Upper lobe of right lung (tissue), 1 donor: ENCODE results near the gene LMO4. TPM values are rescaled to one million over a fixed set of nuclear protein-coding genes. Genes with fewer than 3 reads are reported as not detected.

Experiments used
- ATAC-seq: fragments of 200-7000 bp; cut with Tn5 transposase; one replicate; pipeline ENCODE4 v1.9.1; 2020; ENCODE audit warnings: mild to moderate bottlenecking, moderate library complexity
- DNase-seq: peaks from one replicate; pipeline ENCODE4 v3.0.0-alpha.2; 2020
- H3K27ac ChIP-seq: fragments of 200-600 bp; one replicate; pipeline ENCODE4 v1.8.0; 2022
- H3K27me3 ChIP-seq: fragments of 200-600 bp; one replicate; pipeline ENCODE4 v1.8.0; 2022; ENCODE audit warnings: mild to moderate bottlenecking
- H3K36me3 ChIP-seq: fragments of 200-600 bp; one replicate; pipeline ENCODE4 v1.8.0; 2022
- H3K4me1 ChIP-seq: fragments of 200-600 bp; one replicate; pipeline ENCODE4 v1.8.0; 2022
- H3K4me3 ChIP-seq: fragments of 200-600 bp; one replicate; pipeline ENCODE4 v1.8.0; 2022; ENCODE audit warnings: mild to moderate bottlenecking
- H3K9me3 ChIP-seq: fragments of 200-600 bp; one replicate; pipeline ENCODE4 v1.8.0; 2022
- intact Hi-C: fragments of 100-400 bp; cut with DNase I; formaldehyde crosslinking; loops from one replicate; pipeline ENCODE4 v1.11.0; 2022
- total RNA-seq: library from RNA; stranded (reverse); fragmentation: NEBNext Ultra II Directional; extraction: Animal tissue kit (Norgen Biotek cat#: 25700); gene quantifications from one replicate; pipeline ENCODE4 v1.2.1, GENCODE V29; 2021
- TF ChIP-seq, protein P1 (sequence below): fragments of 200-600 bp; IDR thresholded peaks from one replicate; pipeline ENCODE4 v1.8.0; 2022; ENCODE audit warnings: antibody characterized with exemption
- donor health status: DM: no; HTN: yes; CAD: no; lungs with severe emphysema.

LMO4 gene
- total RNA-seq, 1 donor from 2014 or later: 46.5 TPM

DNA sequence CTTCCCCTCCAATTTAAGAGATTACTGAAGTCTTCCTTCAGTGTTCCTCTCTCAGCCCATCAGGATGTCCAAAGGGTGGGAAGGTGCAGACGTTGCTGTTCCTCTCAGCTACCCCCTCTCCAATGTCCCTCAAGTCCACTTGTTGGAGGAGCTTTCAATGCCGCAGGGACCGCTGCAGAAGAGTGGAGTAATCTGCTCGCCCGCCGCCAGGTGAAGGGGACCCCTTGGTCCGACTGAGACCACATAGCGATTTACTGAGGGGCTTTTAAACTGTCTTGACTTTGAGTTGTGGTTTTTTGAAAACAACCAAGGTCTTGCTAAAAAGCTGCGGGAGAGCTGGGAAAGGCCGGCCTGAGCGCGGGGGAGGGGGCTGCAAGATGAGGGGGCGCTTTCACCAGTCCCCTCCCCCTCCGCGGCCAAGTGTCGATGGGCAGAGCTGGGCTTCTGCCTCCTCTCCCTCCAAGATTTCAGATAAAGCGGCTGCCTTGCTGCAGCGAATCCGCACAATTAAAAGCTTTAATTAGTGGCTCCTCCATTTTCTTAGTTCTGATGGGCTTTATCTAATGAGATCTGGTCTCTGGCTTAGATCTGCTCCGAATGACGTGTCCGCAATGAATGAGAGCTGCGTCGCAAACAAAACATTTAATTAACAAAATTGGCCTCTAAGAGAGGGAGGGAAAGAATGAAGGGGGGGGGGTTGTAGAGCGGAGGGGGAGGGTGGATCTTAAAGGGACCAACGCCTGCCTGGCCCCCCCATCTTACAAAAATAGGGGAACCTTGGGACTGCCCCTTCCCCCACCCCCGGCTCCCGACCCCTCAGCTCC is 5.9 kb downstream of the LMO4 start:
- DNase-seq (peak; percentile 65), ATAC-seq (no peak)
- TF ChIP-seq, protein P1, sequence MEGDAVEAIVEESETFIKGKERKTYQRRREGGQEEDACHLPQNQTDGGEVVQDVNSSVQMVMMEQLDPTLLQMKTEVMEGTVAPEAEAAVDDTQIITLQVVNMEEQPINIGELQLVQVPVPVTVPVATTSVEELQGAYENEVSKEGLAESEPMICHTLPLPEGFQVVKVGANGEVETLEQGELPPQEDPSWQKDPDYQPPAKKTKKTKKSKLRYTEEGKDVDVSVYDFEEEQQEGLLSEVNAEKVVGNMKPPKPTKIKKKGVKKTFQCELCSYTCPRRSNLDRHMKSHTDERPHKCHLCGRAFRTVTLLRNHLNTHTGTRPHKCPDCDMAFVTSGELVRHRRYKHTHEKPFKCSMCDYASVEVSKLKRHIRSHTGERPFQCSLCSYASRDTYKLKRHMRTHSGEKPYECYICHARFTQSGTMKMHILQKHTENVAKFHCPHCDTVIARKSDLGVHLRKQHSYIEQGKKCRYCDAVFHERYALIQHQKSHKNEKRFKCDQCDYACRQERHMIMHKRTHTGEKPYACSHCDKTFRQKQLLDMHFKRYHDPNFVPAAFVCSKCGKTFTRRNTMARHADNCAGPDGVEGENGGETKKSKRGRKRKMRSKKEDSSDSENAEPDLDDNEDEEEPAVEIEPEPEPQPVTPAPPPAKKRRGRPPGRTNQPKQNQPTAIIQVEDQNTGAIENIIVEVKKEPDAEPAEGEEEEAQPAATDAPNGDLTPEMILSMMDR: no peak
- no peaks in the 10 kb centered on the region for H3K27me3 ChIP-seq
- intact Hi-C loops: no loop called here
- H3K4me3 ChIP-seq: peak overlapping the region; percentile 77
- peaks cover 37% of the 10 kb centered on the region for H3K4me1 ChIP-seq
- peaks cover 5% of the 10 kb centered on the region for H3K36me3 ChIP-seq
- H3K9me3 ChIP-seq: no peaks in the 10 kb centered on the region
- peak overlapping the region; percentile 82 for H3K27ac ChIP-seq

DNA sequence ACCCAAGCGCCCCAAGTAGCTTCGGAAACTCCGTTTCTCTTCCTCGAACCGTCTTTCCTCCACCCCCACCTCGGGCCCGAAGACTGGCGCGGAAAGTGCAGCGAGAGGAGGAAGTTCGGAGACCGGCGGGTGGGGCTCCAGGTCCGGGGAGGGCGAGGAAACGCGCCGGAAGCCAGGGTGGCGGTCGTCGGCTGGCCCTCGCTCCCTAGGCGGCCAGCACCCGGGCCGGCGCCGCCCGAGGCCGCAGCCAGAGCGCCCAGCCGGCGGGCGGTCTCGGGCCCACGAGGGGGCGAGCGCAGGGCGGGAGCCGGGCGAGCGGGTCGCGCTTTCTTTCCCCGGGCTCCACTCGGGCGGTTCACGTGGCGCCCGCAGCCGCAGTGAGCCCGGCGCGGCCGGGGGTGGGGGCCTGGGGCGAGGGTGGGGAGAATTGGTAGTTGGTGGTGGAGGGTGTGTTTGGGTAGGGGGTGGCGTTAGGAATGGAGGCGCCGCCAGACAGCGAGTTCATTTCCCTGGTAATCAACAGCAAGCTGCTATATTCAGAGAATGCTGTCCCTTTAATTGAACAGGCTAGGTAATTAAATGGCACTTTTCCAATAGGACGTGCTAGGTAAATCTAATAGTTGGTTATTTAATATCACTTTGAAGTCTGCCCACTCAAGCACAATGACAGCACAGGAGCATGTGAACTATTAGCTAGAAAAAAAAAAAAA is 6.7 kb downstream of the LMO4 start:
- Histone ChIP-seq H3K27ac (peak overlapping the region; percentile 82), H3K4me1 (peaks cover 37% of the 10 kb centered on the region), H3K4me3 (peak overlapping the region; percentile 77), H3K9me3 (no peaks in the 10 kb centered on the region), H3K27me3 (no peaks in the 10 kb centered on the region), H3K36me3 (peaks cover 12% of the 10 kb centered on the region)
- ATAC-seq (peak; percentile 81), DNase-seq (peak; percentile 91)
- TF ChIP-seq, protein P1: peak; percentile 22
- intact Hi-C loops: no loop called here

DNA sequence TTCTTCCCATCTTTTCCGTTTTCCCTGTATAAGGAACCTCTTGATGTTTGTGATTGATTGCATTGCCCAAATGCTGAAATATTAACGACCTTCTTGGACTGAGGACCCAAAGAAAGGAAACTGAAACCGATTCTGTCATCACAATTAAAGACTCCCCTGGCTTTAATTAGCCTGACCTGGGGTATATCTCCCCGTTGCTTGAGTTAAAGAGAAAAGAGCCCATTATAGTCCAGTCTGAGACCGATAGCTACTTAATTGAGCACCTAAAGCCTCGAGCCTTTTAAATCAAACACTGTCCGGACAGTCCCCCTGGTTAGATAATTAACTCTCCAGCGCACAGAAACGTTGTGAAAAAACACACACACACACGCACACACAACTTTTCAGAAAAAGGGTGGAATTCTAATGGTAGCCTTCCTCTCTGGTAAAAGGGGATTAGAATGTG is 8.0 kb downstream of the LMO4 start:
- no peak for ATAC-seq
- TF ChIP-seq, protein P1: no peak
- no peaks in the 10 kb centered on the region for H3K9me3 ChIP-seq
- peaks cover 37% of the 10 kb centered on the region for H3K4me1 ChIP-seq
- peak overlapping the region; percentile 77 for H3K4me3 ChIP-seq
- DNase-seq: no peak
- H3K36me3 ChIP-seq: peaks cover 26% of the 10 kb centered on the region
- intact Hi-C loops: no loop called here
- peak overlapping the region; percentile 25 for H3K27ac ChIP-seq
- no peaks in the 10 kb centered on the region for H3K27me3 ChIP-seq

DNA sequence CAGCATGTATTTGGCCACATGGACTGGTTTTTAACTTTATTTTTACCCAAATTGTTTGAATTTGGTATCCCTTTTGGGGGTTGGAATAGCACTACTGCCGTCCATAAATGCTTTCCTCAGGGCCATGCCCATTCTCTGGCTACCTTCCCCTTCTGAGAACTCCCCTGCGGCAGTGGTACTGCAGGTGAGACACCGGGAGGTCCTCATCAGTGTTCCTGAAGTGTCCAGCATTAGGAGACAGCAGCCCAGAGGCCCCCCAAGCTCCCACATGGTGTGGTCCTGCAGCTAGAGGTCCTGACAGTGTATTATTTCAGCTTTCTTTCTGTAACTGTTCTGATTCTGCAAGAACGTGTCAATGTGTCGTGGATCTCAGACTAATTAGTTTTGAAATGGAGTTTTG is 8.9 kb downstream of the LMO4 start:
- H3K27me3 ChIP-seq: no peaks in the 10 kb centered on the region
- DNase-seq: no peak
- no peak overlapping the region for H3K27ac ChIP-seq
- no peak overlapping the region for H3K4me3 ChIP-seq
- H3K4me1 ChIP-seq: peaks cover 35% of the 10 kb centered on the region
- peaks cover 35% of the 10 kb centered on the region for H3K36me3 ChIP-seq
- TF ChIP-seq, protein P1: no peak
- no peak for ATAC-seq
- intact Hi-C loops: no loop called here
- no peaks in the 10 kb centered on the region for H3K9me3 ChIP-seq

DNA sequence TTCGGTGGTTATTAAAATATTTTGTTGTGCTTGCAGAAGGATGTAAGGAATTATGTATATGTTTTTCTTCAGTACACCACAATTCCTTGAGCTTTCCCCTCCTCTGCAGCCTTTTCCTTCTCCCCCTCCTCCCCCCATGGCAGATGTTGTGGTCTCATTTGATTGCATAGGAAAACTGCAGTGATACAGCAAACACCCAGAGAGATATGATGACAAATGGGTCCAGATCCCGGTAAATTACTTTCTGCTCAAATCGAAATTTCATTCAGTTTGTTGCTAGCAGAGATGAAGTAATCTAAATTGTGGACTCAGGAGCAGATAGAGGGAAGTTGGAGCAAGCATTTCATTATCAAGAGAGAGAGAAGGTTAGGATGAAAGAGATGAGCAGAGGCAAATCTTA is 9.9 kb downstream of the LMO4 start:
- Histone ChIP-seq H3K27me3 (no peaks in the 10 kb centered on the region), H3K4me1 (peaks cover 25% of the 10 kb centered on the region), H3K4me3 (no peak overlapping the region), H3K9me3 (no peaks in the 10 kb centered on the region), H3K36me3 (peaks cover 42% of the 10 kb centered on the region), H3K27ac (no peak overlapping the region)
- TF ChIP-seq, protein P1: no peak
- ATAC-seq (no peak), DNase-seq (no peak)
- intact Hi-C loops: no loop called here
